NCI-H69 (cell line): ENCODE measurements around the gene ADGB.
"Not testable (repeated sequence)": the region's sequence is repeated elsewhere in the genome, so short reads cannot be mapped to it uniquely, and the experiment has no call there.

Source experiments
- DNase-seq: peaks from one replicate; lab custom pipeline; 2025; lab: John Stamatoyannopoulos, UW

Gene ADGB

DNA sequence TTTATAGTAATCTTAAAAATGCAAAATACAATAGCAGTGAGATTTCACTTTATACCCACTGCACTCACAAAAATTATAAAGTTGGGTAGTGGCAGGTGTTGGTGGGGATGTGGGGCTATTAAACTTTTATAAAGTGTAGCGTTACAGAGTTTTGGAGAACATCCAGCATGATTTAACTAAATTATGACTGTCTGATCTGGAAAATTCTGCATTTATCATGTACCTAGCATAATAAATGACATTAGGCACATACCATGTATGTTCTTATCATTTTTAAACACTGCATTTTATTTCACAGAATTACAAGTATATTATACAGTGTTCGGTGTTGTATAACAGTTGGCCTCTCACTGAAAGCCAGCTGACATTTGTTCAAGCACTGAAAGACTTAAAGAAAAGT is 169.9 kb downstream of the ADGB start:
- DNase-seq: no peak

DNA sequence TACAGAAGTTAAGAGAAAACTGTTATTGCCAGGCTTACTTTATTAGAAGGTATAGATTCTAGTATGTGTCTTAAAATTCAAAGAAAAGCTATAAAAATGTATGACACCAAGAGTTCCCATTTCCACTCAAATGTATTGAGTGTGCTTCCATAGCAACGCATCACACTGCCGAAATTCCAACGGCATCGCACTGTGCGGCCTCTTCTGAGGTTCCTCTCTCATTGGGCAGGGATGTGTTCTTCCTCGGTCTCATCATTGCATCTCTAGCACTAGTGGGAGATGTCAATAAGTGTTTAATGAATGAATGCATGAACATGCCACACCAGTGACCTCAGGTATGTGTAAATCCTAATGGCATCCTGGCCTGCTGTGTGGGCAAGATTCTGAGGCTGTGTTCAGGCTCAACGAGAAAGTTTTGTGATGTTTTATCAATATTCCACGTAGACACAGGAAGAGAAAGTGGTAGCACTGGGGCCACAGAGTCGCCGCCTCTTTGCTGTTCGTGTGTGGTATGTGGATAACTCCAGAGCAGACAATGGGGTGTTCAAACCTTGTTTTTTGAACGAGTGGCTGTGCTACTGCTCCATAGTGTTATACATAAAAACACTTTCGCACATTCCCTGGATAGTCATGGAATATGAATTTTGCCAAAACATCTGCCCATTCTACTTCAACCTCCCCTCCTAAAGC is 171.6 kb downstream of the ADGB start:
- DNase-seq: no peak

DNA sequence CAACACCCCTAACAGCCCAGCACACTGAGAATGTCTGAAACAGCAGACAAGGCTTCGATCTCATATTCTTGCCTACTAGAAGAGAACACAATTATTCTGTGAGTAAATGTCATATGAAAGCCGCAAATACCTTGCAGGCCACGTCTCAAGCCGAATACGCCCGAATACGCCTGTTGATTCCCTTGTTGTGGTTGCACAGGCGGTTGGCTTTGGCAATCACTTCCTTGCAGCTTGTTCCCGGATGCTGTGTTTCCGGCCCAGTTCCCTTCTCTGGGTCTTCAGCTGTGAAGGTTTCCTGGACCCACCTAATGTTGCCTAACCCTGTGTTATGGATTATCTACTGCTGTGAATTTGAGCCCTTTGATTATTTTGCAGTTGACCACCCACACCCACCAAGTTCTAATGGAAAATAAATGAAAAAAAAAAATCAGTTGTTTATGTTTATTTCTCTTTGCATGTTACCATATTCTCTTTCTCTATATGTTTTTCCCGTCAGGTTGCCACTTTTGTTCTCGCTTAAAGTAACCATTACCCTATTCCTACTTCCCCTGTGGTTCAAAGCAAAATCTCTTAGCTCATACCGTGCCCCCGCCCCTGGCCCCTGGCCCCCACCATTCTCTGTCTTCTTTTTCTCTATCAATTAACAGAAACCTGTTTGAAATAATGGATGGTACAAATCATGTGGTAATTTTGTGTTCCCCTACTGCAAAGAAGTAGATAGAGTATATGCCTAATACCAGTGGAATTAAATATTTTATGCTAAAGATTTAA is 172.4 kb downstream of the ADGB start:
- DNase-seq: no peak

DNA sequence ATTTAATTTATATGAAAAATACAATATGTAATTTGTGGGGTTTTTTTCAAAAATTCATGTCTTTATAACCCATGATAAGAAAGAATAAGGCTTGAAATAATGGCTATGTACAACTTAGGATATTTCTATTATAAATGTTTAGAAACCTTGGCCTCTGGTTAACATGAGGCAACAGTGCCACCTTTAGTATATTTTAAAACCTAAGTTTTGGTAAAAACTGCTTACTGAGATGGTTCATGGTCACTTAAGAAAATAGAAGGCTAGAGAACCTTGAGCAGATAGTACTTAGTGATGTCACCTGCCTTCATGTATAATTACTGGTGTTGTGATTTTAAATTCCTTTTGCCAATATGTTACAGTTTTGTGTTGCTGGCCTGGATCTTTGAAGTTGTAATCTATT is 176.4 kb downstream of the ADGB start:
- no peak for DNase-seq

DNA sequence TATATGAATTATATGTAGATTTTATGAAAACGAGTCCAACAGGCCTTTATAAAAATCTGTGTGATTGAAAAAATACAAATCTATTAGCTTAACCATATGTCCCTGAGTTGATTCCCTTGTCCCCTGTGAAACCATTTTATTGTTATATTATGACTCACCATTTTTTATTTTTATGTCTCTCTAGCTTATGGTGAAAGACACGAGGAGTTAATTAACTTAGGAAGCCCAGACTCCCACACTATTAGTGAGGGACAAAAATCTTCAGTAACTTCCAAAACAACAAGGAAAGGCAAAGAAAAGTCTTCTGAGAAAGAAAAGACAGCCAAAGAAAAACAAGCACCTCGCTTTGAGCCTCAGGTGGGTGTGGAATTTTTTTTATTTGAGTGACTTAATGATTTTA is 183.1 kb downstream of the ADGB start:
- DNase-seq: no peak

DNA sequence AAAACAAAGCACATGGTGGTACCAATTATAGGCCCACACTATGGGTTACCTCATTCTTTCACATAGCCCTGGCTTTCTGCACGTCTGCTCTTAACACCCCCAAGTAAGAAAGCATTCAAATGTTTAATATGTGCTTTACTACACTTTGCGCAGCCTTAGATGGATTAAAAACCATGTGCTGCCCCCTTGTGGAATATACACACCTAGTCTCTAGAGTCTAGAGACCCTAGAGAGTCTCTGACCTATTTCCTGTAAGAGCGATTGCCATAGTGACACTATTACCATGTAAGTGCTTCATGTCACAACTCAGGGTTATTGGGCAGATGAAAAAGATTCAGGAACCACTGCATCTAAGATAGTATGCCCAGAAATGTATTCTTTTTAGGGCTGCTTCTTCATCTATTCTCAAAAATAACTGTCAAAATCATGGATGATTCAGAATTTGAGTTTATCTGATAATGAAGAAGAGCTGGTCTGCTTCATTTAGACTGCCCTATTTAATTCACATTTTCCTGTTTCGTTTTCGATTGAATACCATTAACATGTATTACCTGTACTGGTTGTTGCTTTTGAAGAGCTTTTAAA is 186.3 kb downstream of the ADGB start:
- DNase-seq: peak; percentile 76

DNA sequence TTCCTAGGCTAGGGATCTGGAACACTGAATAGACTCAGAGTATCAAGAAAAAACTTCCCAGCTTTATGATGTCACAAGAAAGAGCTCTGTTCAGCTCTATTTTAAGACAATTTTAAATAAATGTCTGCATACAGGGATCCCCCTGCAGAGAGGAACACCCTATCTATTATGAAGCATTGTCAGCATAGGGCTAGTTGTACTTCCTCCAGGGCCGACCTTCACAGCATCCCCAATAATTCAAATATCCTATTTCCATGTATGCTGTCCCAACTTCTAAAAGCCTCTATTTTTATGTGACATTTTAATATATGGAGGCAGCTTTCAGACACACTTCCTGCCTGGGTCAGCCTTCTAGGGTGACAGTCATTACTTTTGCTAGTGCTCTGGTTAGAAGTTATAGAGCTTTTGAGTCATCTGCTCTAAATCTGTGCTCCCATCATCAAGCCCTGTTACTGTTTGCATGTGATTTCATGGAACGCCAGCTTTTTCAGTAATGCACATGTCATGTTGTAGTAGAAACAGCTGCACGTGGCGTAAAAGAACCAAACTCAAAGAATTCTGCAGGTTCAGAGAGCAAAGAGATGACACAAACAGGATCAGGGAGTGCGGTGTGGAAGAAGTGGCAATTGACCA is 189.2 kb downstream of the ADGB start:
- no peak for DNase-seq

DNA sequence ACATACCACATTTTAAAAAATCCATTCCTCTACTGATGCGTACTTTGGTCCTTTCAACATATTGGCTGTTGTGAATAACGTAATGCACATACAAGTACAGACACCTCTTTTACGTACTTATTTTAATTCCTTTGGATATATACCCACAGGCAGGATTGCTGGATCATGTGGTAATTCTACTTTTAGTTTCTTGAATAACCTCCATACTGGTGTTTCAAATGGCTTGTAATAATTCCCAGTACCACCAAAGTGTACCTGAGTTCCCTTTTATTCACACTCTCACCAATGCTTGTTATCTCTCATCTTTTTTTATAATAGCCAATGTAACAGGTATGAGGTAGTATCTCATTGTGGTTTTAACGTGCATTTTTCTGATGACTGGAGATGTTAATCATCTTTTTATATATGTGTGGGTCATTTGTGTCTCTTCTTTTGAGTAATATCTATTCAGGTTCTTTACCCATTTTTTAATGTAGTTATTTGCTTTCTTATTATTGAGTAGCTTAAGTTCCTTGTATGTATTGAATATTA is 191.9 kb downstream of the ADGB start:
- no peak for DNase-seq

DNA sequence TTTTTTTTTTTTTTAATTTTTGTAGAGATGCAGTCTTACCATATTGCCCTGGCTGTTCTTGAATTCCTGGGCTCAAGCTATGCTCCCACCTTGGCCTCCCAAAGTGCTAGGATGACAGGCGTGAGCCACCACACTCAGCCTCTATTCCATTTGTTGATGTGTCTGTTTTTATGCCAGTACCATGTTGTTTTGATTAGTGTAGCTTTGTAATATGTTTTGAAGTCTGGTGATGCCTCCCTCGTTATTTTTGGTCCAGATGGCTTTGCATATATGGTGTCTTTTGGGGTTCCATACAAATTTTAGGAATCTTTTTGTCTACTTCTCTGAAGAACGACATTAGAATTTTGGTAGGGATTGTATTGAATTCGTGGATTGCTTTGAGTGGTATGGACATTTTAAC is 193.2 kb downstream of the ADGB start:
- no peak for DNase-seq

DNA sequence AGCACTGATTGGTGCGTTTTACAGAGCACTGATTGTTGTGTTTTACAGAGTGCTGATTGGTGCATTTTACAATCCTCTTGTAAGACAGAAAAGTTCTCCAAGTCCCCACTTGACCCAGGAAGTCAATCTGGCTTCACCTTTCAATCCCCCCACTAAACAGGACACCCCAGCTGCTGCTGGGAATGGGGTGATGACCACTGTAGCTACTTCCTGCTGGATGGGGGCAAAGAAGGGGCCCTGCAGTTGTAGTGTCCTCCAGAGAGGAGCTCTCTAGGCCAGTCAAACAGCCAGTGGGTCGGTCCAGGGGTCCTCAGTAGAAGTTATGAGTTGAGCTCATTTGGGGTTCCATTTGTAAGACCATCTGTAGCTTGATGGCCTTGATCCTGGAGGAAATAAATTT is 194.4 kb downstream of the ADGB start:
- not testable (repeated sequence) for DNase-seq

DNA sequence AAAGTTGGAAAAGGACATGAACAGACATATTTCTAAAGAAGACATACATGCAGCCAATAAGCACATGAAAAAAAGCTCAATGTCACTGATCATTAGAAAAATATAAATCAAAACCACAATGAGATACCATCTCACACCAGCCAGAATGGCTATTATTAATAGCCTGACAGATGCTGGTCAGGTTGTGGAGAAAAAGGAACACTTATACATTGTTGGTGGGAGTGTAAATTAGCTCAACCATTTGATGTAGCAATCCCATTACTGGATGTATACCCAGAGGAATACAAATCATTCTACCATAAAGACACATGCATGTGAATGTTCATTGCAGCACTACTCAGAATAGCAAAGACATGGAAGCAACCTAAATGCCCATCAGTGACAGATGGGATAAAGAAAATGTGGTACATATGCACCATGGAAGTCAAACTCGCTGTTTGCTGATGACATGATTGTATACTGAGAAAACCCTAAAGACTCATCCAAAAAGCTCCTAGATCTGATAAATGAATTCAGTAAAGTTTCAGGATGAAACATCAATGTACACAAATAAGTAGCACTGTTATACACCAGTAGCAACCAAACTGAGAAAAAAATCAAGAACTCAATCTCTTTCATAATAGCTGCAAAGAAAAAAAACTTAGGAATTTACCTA is 196.8 kb downstream of the ADGB start:
- DNase-seq: no peak

DNA sequence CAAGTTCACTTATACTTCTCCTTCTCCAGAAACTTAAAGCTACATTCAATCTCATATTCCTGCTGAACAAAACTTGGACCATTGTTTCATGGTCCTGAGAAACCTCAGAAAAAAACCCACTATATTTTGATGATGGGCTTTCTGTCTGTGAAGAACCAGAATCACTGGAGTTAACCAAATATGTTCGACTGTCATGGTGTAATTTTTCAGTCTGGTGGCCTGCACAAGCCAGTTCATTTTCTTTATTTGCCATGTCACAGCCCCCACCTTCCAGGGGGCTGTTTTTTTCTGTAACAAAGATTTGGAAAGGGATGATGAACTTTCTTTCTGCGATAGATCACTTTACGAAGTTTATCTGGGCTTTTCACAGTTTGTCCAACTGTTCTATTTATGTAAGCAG is 204.4 kb downstream of the ADGB start:
- DNase-seq: not testable (repeated sequence)

DNA sequence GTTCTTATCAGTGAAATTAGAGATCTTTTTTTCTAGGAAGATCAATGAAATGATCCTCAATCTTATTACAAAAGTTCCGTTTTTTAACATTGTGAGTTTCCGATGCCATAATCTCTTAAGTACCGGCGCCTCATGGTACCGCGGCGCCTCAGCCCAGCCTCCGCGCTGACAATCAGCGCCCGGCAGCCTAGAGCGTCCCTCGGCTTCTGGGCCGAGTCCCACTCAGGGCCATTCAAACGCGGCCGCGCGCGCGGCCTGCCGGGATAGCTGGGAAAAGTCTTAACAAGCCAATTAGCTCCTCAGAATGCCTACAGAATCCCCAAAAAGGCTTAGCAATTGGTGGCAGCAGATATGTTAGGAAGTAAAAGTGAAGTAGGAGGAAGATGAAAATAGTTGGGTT is 204.8 kb downstream of the ADGB start:
- no peak for DNase-seq

DNA sequence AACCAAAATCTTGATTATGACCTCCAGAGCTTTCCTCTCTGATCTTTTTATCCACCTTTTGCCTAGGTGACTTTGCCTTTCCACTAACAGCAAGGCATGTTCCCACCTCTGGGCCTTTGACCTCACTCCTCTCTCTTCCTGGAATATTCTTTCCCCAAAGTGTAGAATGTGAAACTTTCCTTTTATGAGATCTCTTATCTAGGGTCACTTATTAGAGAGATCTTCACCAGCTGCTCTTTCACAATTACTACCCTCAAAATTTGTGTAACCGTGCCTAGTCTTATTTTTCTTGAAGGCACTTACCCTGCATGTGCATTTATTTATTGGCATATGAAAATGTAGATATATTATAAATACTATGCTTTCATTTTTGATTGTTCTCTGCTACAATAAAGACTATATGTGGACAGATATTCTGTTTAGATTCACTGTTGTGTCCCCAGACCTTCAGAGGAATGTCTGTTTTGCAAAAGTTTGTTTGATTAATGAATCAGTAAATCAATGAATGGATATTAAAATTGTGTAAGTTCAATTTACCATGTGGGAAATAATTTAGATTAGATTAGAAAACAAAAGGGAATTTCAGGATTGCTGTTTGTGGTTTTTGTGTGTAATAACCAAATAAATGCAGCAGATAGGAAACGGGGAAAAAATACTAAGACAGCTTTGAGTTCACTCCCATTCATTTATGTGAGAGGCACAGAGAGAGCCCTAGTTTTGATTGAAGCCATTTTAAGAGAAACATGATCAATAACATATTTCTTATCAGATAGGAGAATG is 207.0 kb downstream of the ADGB start:
- no peak for DNase-seq

DNA sequence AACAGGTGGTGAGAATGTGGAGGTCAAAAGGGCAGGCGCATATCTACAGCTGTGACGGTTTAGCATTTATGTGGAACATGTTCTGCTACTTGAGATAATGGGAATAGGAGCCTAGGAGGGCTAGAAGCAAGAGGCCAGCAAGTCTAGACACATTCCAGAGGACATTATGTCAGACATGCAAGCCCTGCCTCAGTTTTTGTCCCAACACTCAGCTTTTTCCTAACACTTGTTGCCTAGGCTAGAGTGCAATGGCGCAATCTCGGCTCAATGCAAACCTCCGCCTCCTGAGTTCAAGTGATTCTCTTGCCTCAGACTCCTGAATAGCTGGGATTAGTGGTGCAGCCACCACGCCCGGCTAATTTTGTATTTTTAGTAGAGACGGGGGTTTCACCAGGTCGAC is 210.2 kb downstream of the ADGB start:
- DNase-seq: not testable (repeated sequence)

DNA sequence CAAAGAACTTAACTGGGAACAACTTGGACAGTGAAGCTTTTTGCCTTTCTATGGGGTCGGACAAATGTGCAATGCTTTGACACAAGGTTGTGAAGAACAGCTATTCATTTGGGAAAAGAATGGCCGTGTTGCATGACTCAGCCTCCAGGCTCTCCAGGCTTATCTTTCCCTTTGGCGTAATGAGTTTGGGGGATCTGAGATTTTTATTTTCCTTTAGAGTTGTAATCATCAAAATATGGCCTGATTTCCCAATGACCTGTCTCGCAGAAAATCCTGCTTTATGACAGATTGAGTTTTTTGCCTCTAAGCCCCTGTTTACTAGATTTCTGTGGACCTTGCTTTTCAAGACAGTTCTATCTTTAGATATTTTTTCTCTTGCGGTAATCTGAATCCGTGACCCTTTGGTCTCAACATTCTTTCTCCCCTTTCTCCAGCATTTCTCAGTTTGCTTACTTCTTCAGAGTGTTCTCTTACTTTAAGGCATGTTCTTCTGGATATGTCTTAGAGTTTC is 214.1 kb downstream of the ADGB start:
- DNase-seq: not testable (repeated sequence)

DNA sequence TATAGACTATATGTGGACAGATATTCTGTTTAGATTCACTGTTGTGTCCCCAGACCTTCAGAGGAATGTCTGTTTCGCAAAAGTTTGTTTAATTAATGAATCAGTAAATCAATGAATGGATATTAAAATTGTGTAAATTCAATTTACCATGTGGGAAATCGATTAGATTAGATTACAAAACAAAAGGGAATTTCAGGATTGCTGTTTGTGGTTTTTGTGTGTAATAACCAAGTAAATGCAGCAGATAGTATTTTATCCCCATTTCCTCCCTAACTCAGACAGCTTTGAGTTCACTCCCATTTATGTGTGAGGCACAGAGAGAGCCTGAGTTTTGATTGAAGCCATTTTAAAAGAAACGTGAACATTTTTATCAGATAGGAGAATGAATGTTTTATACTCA is 214.8 kb downstream of the ADGB start:
- no peak for DNase-seq

DNA sequence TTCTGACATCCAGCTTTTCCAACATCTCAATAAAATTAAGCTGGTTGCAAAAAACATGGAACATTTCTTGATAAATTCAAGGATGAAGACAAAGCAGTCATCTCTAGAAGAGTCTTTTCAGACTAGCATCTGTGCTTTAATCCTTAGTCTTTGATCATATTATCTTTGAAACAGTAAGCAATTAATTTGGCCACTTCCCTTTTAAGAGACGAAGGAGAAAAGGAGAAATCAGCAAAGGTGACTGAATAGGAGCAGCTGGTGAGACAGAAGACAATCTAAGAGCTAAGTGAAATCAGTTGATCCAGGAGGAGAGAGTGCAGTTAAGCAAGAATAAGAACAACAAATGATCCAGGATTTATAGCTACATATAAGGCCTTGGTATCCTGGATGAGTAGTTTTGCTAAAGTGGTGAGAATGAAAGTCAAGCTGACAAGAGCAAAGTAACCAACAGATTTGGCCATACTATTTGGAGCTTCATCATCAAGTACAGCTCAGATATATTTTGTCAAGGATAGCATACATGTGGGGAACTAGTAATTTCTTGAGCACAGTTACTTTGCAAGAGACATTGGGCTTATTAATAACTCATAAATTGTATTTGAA is 215.5 kb downstream of the ADGB start:
- DNase-seq: no peak

DNA sequence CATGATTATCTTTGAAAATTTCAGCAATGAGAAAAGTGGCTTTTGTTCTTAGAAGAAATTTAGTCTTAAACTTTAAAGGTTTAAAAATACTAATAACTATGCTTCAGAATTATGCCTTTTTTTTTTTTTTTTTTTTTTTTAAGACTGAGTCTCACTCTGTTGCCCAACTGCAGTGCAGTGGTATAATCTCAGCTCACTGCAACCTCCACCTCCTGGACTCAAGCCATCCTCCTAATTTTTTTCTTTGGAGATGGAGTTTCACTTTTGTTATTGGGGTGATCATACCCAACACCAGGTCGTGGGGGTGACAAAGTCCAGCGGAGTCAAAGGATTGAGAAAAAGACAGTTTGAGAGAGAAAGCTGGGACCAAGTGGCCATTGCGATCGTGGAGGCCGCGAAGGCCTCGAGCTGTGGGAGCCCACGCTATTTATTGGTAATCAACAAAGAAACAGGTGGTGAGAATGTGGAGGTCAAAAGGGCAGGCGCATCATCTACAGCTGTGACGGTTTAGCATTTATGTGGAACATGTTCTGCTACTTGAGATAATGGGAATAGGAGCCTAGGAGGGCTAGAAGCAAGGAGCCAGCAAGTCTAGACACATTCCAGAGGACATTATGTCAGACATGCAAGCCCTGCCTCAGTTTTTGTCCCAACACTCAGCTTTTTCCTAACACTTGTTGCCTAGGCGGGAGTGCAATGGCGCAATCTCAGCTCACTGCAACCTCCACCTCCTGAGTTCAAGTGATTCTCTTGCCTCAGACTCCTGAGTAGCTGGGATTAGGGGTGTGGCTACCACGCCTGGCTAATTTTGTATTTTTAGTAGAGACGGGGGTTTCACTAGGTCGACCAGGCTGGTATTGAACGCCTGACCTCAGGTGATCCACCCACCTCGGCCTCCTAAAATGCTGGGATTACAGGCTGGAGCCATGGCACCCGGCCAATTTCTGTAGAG is 217.0 kb downstream of the ADGB start:
- not testable (repeated sequence) for DNase-seq
